Endothelial cell of umbilical vein (primary cell): ENCODE results near the gene WDR90. TPM values are rescaled to one million over a fixed set of nuclear protein-coding genes. Genes with fewer than 3 reads are reported as not detected.

Experiments used
- BruUV-seq: library from RNA; stranded (reverse); fragments of 400-500 nt; replicated peaks from 2 replicates; lab custom pipeline; 2021; lab: Mats Ljungman, UMichigan
- CTCF ChIA-PET: fragments of 300-600, 350-600 bp; sonication (Branson Sonifier 250); formaldehyde crosslinking; loops from one replicate; lab custom pipeline; 2021; ENCODE audit warnings: antibody characterized with exemption, inconsistent platforms; lab: Charles Lee
- POLR2A ChIA-PET: fragments of 300-600, 350-600 bp; sonication (Branson Sonifier 250); formaldehyde crosslinking; loops from one replicate; lab custom pipeline; 2021; ENCODE audit warnings: antibody characterized with exemption, inconsistent platforms; lab: Charles Lee
- DNase-seq: peaks from one replicate; pipeline ENCODE4 v3.0.0-alpha.2; 2011; ENCODE audit warnings: low read depth, low spot score
- FAIRE-seq: peaks from 2 replicates; lab custom pipeline; 2011; peaks lifted over from hg19 to GRCh38; lab: Jason Lieb, UNC
- H2AFZ ChIP-seq: 2 replicates; pipeline ENCODE4 v1.6.0; 2012; ENCODE audit warnings: low read depth, low read length, control low read depth, inconsistent platforms
- H3K27ac ChIP-seq: 2 replicates; pipeline ENCODE4 v1.5.1; 2011; ENCODE audit warnings: low read depth, mild to moderate bottlenecking, control low read depth, low read length, moderate library complexity; ENCODE audit not compliant: insufficient read depth
- H3K27me3 ChIP-seq, 2 experiments: 2 replicates each; pipeline versions ENCODE4 v1.6.0 to v1.6.1; 2011; ENCODE audit warnings: low read length in 2 of 2, mixed read lengths in 1 of 2; ENCODE audit not compliant: control insufficient read depth in 2 of 2, insufficient read depth in 2 of 2
- H3K36me3 ChIP-seq, 2 experiments: 2 replicates in 1 of 2; 3 replicates in 1 of 2; pipeline ENCODE4 v1.5.1; 2011; ENCODE audit warnings: low read length in 2 of 2, mild to moderate bottlenecking in 1 of 2, moderate library complexity in 1 of 2; ENCODE audit not compliant: control insufficient read depth in 2 of 2, insufficient read depth in 2 of 2; ENCODE audit errors: extremely low read depth in 1 of 2
- H3K4me1 ChIP-seq: 3 replicates; pipeline ENCODE4 v1.5.1; 2011; ENCODE audit warnings: mild to moderate bottlenecking, low read length; ENCODE audit not compliant: control insufficient read depth, insufficient read depth; ENCODE audit errors: extremely low read depth
- H3K4me2 ChIP-seq: 2 replicates; pipeline ENCODE4 v1.6.1; 2011; ENCODE audit warnings: low read length, control low read depth, mixed read lengths; ENCODE audit not compliant: insufficient read depth
- H3K4me3 ChIP-seq, 3 experiments: fragments of 200-600 bp in 1 of 3; sonication (generic), shearing (Covaris generic) in 1 of 3; replicated peaks in 1 of 3; 2 replicates each; pipeline ENCODE4 v1.5.1; 2011 to 2016; ENCODE audit warnings: control low read depth in 3 of 3, low read length in 3 of 3, mild to moderate bottlenecking in 2 of 3, inconsistent platforms in 1 of 3, low read depth in 1 of 3, moderate library complexity in 1 of 3; ENCODE audit not compliant: insufficient read depth in 1 of 3
- H3K79me2 ChIP-seq: 2 replicates; pipeline ENCODE4 v1.6.0; 2012; ENCODE audit warnings: low read length, inconsistent platforms; ENCODE audit not compliant: control insufficient read depth, insufficient read depth
- H3K9ac ChIP-seq: replicated peaks from 2 replicates; pipeline ENCODE3; 2011; ENCODE audit warnings: low read length, control low read depth; ENCODE audit not compliant: insufficient read depth; ENCODE audit errors: extremely low read depth
- H3K9me1 ChIP-seq: replicated peaks from 3 replicates; pipeline ENCODE4 v1.6.0; 2011; ENCODE audit warnings: mild to moderate bottlenecking, low read length; ENCODE audit not compliant: control insufficient read depth, insufficient read depth; ENCODE audit errors: extremely low read depth
- H3K9me3 ChIP-seq: replicated peaks from 2 replicates; pipeline ENCODE4 v1.5.1; 2012; ENCODE audit warnings: low read length, inconsistent platforms; ENCODE audit not compliant: control insufficient read depth, insufficient read depth
- H4K20me1 ChIP-seq: replicated peaks from 2 replicates; pipeline ENCODE3; 2011; ENCODE audit warnings: mild to moderate bottlenecking, low read length; ENCODE audit not compliant: control insufficient read depth, insufficient read depth; ENCODE audit errors: extremely low read depth
- CTCF ChIP-seq, 2 donors: IDR thresholded peaks; 1 replicate in 1 of 2; 2 replicates in 1 of 2; pipeline ENCODE4 v1.5.1; 2011; ENCODE audit warnings: low read length in 2 of 2, mild to moderate bottlenecking in 2 of 2, moderate library complexity in 2 of 2, control low read depth in 1 of 2, inconsistent platforms in 1 of 2, low read depth in 1 of 2; ENCODE audit not compliant: insufficient read depth in 1 of 2; ENCODE audit errors: extremely low read depth in 1 of 2
- EZH2 ChIP-seq: IDR thresholded peaks from 2 replicates; pipeline ENCODE4 v1.6.1; 2012; ENCODE audit warnings: borderline replicate concordance, low read depth, mild to moderate bottlenecking, moderate library complexity, low read length, inconsistent platforms; ENCODE audit not compliant: severe bottlenecking
- FOS ChIP-seq: IDR thresholded peaks from 2 replicates; pipeline ENCODE4 v1.6.1; 2011; ENCODE audit warnings: mild to moderate bottlenecking, low read length, moderate library complexity, borderline replicate concordance; ENCODE audit not compliant: insufficient read depth
- GATA2 ChIP-seq: IDR thresholded peaks from 2 replicates; pipeline ENCODE4 v1.7.0; 2011; ENCODE audit warnings: low read depth, mild to moderate bottlenecking, moderate library complexity, mixed read lengths, low read length; ENCODE audit not compliant: insufficient read length, insufficient read depth
- JUN ChIP-seq: IDR thresholded peaks from 2 replicates; pipeline ENCODE4 v1.6.1; 2011; ENCODE audit warnings: borderline replicate concordance, low read depth; ENCODE audit not compliant: insufficient read length, insufficient read depth
- MAX ChIP-seq: IDR thresholded peaks from 2 replicates; pipeline ENCODE4 v1.6.1; 2011; ENCODE audit not compliant: insufficient read depth, insufficient read length
- MYC ChIP-seq: IDR thresholded peaks from one replicate; pipeline ENCODE4 v1.6.1; 2011; ENCODE audit warnings: mild to moderate bottlenecking, low read depth, low read length
- POLR2A ChIP-seq: IDR thresholded peaks from 2 replicates; pipeline ENCODE4 v1.6.1; 2012; ENCODE audit warnings: low read depth, mild to moderate bottlenecking, control low read depth, low read length
- POLR2AphosphoS5 ChIP-seq: IDR thresholded peaks from 2 replicates; pipeline ENCODE4 v1.6.1; 2012; ENCODE audit warnings: low read depth, mild to moderate bottlenecking, control low read depth, low read length, moderate library complexity; ENCODE audit not compliant: insufficient read depth
- dilution Hi-C: fragments of 300-500 bp; cut with MboI; formaldehyde crosslinking; loops from one replicate; pipeline ENCODE4 v1.15.0; 2019; ENCODE audit warnings: low sequenced_read_pairs; ENCODE audit not compliant: extremely low pct_ligation_motif_present
- intact Hi-C: fragments of 100-400 bp; cut with micrococcal nuclease; formaldehyde crosslinking; loops from one replicate; pipeline ENCODE4 v1.10.0; 2022
- polyA plus RNA-seq, 4 experiments: library from polyadenylated mRNA; depleted of rRNA in 3 of 4; stranded (reverse) in 3 of 4; unstranded in 1 of 4; fragments of >200 nt; gene quantifications; 2 replicates each; pipeline versions ENCODE4 v1.2.1 to v1.2.3, GENCODE V29; 2011 to 2012; ENCODE audit warnings: missing spikeins in 1 of 4
- total RNA-seq: library from RNA; stranded (reverse); gene quantifications from 2 replicates; pipeline ENCODE4 v1.2.3, GENCODE V29; 2021

Gene WDR90
- total and polyA plus RNA-seq, 2 donors (not counting 3 experiments of a cell fraction or from before 2014, with no cell fraction given), result 22.2 to 51.8 TPM

GRCh38 chr16:651844-652243 lies 2.7 kb downstream of the WDR90 start:
- no peak overlapping the region for H3K9ac ChIP-seq
- no peak for FAIRE-seq
- H3K79me2 ChIP-seq, result no peaks in the 10 kb centered on the region
- intact Hi-C loops, result no loop called here
- H3K4me2 ChIP-seq, result no peak overlapping the region
- H2AFZ ChIP-seq, result no peak overlapping the region
- no TSS peak for BruUV-seq
- no peaks in the 10 kb centered on the region for H3K27me3 ChIP-seq
- H3K4me3 ChIP-seq, result no peak overlapping the region
- no peak for DNase-seq
- dilution Hi-C loops, result no loop called here
- H3K9me1 ChIP-seq, result no peaks in the 10 kb centered on the region
- no peak for TF ChIP-seq GATA2
- TF ChIP-seq POLR2A, result no peak
- TF ChIP-seq MAX, result no peak
- no peak overlapping the region for H3K27ac ChIP-seq
- ChIA-PET CTCF (interaction anchor here (3.0 kb wide), 1 partner anchor 9 kb away, joined by 16 read pairs; no protein-coding TSS in a partner anchor), POLR2A (no interaction called here)
- peaks cover 0 to 2% of the 10 kb centered on the region in 2 experiments for H3K36me3 ChIP-seq
- no peaks in the 10 kb centered on the region for H3K9me3 ChIP-seq
- no peaks in the 10 kb centered on the region for H4K20me1 ChIP-seq
- H3K4me1 ChIP-seq, result peaks cover 8% of the 10 kb centered on the region

DNA sequence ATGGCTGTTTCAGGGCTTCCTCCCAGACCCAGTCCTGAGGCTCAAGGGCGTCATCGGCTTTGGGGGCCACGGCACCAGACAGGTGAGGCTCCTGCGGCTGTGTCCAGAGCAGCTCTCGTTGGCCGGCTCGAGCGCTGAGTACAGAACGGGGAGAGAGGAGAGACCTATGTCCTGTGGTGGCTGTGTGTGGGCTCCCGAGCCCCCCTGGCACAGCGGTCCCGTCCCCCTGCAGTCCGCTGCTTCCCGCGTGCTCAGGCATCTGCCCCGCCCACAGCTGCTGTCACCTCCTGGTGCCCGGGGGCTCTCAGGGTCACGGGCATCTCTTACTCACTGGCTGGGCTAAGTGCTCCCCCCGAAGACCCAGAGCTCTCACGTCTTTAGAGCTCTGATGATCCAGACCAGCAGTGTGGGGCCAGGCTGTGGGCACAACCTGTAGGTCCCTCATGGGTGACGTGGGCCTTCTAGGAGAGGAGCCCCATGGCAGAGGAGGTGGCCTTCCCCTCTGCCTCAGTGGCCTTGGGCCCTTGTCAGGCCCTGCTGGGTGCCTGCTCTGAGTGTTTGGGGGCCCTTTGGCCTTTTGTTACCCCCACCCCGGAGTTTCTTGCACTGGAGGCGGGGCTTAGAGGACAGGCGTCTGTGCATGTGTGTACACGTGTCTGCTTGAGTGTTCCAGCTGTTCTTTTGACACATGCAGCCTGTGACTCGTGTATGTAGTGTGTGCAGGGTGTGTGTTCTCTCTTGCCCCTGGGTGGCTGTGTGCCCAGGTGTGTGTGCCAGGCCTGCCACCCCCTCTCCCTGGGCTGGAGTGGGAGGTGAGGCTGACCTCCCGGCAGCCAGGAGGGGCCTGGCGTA lies 3.5 kb downstream of the WDR90 start:
- Histone ChIP-seq H3K36me3 (peaks cover 0 to 2% of the 10 kb centered on the region in 2 experiments), H3K79me2 (no peaks in the 10 kb centered on the region), H3K4me2 (no peak overlapping the region), H3K27me3 (no peaks in the 10 kb centered on the region), H3K9ac (no peak overlapping the region), H4K20me1 (no peaks in the 10 kb centered on the region), H3K4me3 (no peak overlapping the region), H3K27ac (no peak overlapping the region), H3K9me3 (no peaks in the 10 kb centered on the region), H2AFZ (no peak overlapping the region), H3K9me1 (no peaks in the 10 kb centered on the region), H3K4me1 (peaks cover 8% of the 10 kb centered on the region)
- FAIRE-seq (no peak), DNase-seq (no peak)
- ChIA-PET POLR2A (no interaction called here), CTCF (interaction anchor here (0.6 to 3.0 kb wide), 3 partner anchors 8 to 251 kb away, joined by 3 to 16 read pairs (median 4); partner anchors contain the start of genes DECR2 and RHOT2)
- intact Hi-C loops (no loop called here), dilution Hi-C loops (no loop called here)
- TF ChIP-seq FOS (no peak), POLR2AphosphoS5 (no peak), MAX (no peak), CTCF (IDR thresholded peaks at IDR 0.05; ENCODE audit: extremely low read depth in 1 of 2, insufficient read depth in 1 of 2, low read depth in 1 of 2, low read length in 2 of 2) (no peak), MYC (no peak), JUN (no peak), GATA2 (no peak), POLR2A (no peak), EZH2 (no peak)
- no TSS peak for BruUV-seq
